NCI-H524 (cell line): ENCODE results near the gene LHFPL2.
A peak's percentile ranks its signal among the peaks of the same experiment; 100 is the strongest.

Experiments used
- DNase-seq, 2 experiments: peaks; one replicate each; lab custom pipeline; 2025; lab: John Stamatoyannopoulos, UW

LHFPL2 gene

GRCh38 chr5:78522476-78523260 is 125.9 kb downstream of the LHFPL2 start:
- peak; percentile 56 to 90 for DNase-seq

- DNase-seq: no peak
Measured at GRCh38 chr5:78521455-78521854, 127.1 kb downstream of the LHFPL2 start.

GRCh38 chr5:78519198-78519941 is 129.2 kb downstream of the LHFPL2 start:
- peak in 1 of 2 experiments; percentile 75 for DNase-seq

GRCh38 chr5:78518365-78519197 is 130.0 kb downstream of the LHFPL2 start:
- DNase-seq: peak; percentile 52 to 89

- DNase-seq: peak; percentile 28 to 77
Measured at GRCh38 chr5:78515670-78516069, 132.9 kb downstream of the LHFPL2 start.

- DNase-seq: no peak
Measured at GRCh38 chr5:78514427-78515330, 133.9 kb downstream of the LHFPL2 start.

- no peak for DNase-seq
Measured at GRCh38 chr5:78513441-78513840, 135.1 kb downstream of the LHFPL2 start.

GRCh38 chr5:78512435-78512834 is 136.1 kb downstream of the LHFPL2 start:
- DNase-seq: no peak

GRCh38 chr5:78511121-78511906 is 137.3 kb downstream of the LHFPL2 start:
- peak in 1 of 2 experiments; percentile 22 for DNase-seq

- DNase-seq: peak in 1 of 2 experiments; percentile 44
Measured at GRCh38 chr5:78509884-78510769, 138.4 kb downstream of the LHFPL2 start.

GRCh38 chr5:78509145-78509865 is 139.3 kb downstream of the LHFPL2 start:
- DNase-seq: peak; percentile 49 to 76

GRCh38 chr5:78508186-78508765 is 140.3 kb downstream of the LHFPL2 start:
- peak in 1 of 2 experiments; percentile 39 for DNase-seq

- DNase-seq: no peak
Measured at GRCh38 chr5:78507531-78507930, 141.0 kb downstream of the LHFPL2 start.

- peak in 1 of 2 experiments; percentile 19 for DNase-seq
Measured at GRCh38 chr5:78506261-78507024, 142.1 kb downstream of the LHFPL2 start.

- no peak for DNase-seq
Measured at GRCh38 chr5:78505860-78506259, 142.7 kb downstream of the LHFPL2 start.

- peak; percentile 62 to 77 for DNase-seq
Measured at GRCh38 chr5:78504704-78505677, 143.6 kb downstream of the LHFPL2 start.
